HCT116 (cell line): Measurements from ENCODE around the gene PELI1.

Experiments used
- CTCF ChIP-seq, 3 experiments: fragments of 200-600 bp in 1 of 3; sonication (generic) in 1 of 3; IDR thresholded peaks in 2 of 3; conservative IDR thresholded peaks in 1 of 3; 2 replicates each; pipeline ENCODE4 v1.5.1; 2012 to 2017; ENCODE audit warnings: low read depth in 2 of 3, low read length in 2 of 3, antibody characterized with exemption in 1 of 3, borderline replicate concordance in 1 of 3, control low read depth in 1 of 3, mild to moderate bottlenecking in 1 of 3, mixed read lengths in 1 of 3, mixed run types in 1 of 3, moderate library complexity in 1 of 3; ENCODE audit not compliant: insufficient read depth in 1 of 3
- EZH2 ChIP-seq: fragments of 200-600 bp; sonication (generic); IDR thresholded peaks from 2 replicates; pipeline ENCODE4 v1.6.1; 2017; ENCODE audit warnings: antibody characterized with exemption, mixed run types
- EZH2phosphoT487 ChIP-seq: fragments of 200-600 bp; IDR thresholded peaks from 2 replicates; pipeline ENCODE4 v1.6.1; 2018; ENCODE audit warnings: antibody characterized with exemption, borderline replicate concordance
- POLR2A ChIP-seq: IDR thresholded peaks from 2 replicates; pipeline ENCODE4 v1.7.0; 2011; ENCODE audit warnings: borderline replicate concordance; ENCODE audit not compliant: insufficient read depth, insufficient read length; ENCODE audit errors: extremely low read depth
- ZFX ChIP-seq: fragments of 450-650 bp; IDR thresholded peaks from 2 replicates; pipeline ENCODE4 v1.6.1; 2017

- TF ChIP-seq ZFX (no peak), POLR2A (no peak), EZH2 (no peak), EZH2phosphoT487 (no peak), CTCF (IDR thresholded peaks at IDR 0.05 in 2 of 3, conservative IDR thresholded peaks at IDR 0.05 in 1 of 3; ENCODE audit: borderline replicate concordance in 1 of 3, insufficient read depth in 1 of 3, low read depth in 2 of 3, low read length in 2 of 3) (no peak)
Measured at GRCh38 chr2:64168756-64169155, 24.5 kb upstream of the PELI1 start.
